HCT116 (cell line): ENCODE measurements around the gene GLCE.

Experiments used
- ATF3 ChIP-seq: IDR thresholded peaks from 2 replicates; pipeline ENCODE4 v1.6.1; 2012
- CBX3 ChIP-seq: IDR thresholded peaks from 2 replicates; pipeline ENCODE4 v1.6.1; 2012; ENCODE audit warnings: low read depth
- CEBPB ChIP-seq: IDR thresholded peaks from 2 replicates; pipeline ENCODE4 v1.6.1; 2012; ENCODE audit warnings: low read depth
- CTCF ChIP-seq, 3 experiments: fragments of 200-600 bp in 1 of 3; sonication (generic) in 1 of 3; IDR thresholded peaks in 2 of 3; conservative IDR thresholded peaks in 1 of 3; 2 replicates each; pipeline ENCODE4 v1.5.1; 2012 to 2017; ENCODE audit warnings: low read depth in 2 of 3, low read length in 2 of 3, antibody characterized with exemption in 1 of 3, borderline replicate concordance in 1 of 3, control low read depth in 1 of 3, mild to moderate bottlenecking in 1 of 3, mixed read lengths in 1 of 3, mixed run types in 1 of 3, moderate library complexity in 1 of 3; ENCODE audit not compliant: insufficient read depth in 1 of 3
- EZH2 ChIP-seq: fragments of 200-600 bp; sonication (generic); IDR thresholded peaks from 2 replicates; pipeline ENCODE4 v1.6.1; 2017; ENCODE audit warnings: antibody characterized with exemption, mixed run types
- JUND ChIP-seq: IDR thresholded peaks from 2 replicates; pipeline ENCODE4 v1.6.1; 2012
- MAX ChIP-seq: IDR thresholded peaks from 2 replicates; pipeline ENCODE4 v1.6.1; 2012
- POLR2A ChIP-seq: IDR thresholded peaks from 2 replicates; pipeline ENCODE4 v1.7.0; 2011; ENCODE audit warnings: borderline replicate concordance; ENCODE audit not compliant: insufficient read depth, insufficient read length; ENCODE audit errors: extremely low read depth
- POLR2AphosphoS5 ChIP-seq: IDR thresholded peaks from 2 replicates; pipeline ENCODE4 v1.6.1; 2011; ENCODE audit warnings: mild to moderate bottlenecking, low read depth, low read length, moderate library complexity
- RAD21 ChIP-seq: IDR thresholded peaks from 2 replicates; pipeline ENCODE4 v1.6.1; 2012; ENCODE audit warnings: low read depth, mild to moderate bottlenecking
- REST ChIP-seq: IDR thresholded peaks from 2 replicates; pipeline ENCODE4 v1.6.1; 2012; ENCODE audit warnings: low read depth
- SIN3A ChIP-seq: IDR thresholded peaks from 2 replicates; pipeline ENCODE4 v1.6.1; 2012; ENCODE audit warnings: low read depth
- SP1 ChIP-seq: IDR thresholded peaks from 2 replicates; pipeline ENCODE4 v1.6.1; 2012; ENCODE audit warnings: low read depth

- TF ChIP-seq CTCF (IDR thresholded peaks at IDR 0.05 in 2 of 3, conservative IDR thresholded peaks at IDR 0.05 in 1 of 3; ENCODE audit: borderline replicate concordance in 1 of 3, insufficient read depth in 1 of 3, low read depth in 2 of 3, low read length in 2 of 3): no peak
- no peak for TF ChIP-seq CBX3
- TF ChIP-seq JUND: no peak
- TF ChIP-seq POLR2A: no peak
- TF ChIP-seq ATF3: no peak
- TF ChIP-seq CEBPB: no peak
- TF ChIP-seq POLR2AphosphoS5: no peak
- no peak for TF ChIP-seq REST
- no peak for TF ChIP-seq SP1
- no peak for TF ChIP-seq EZH2
- TF ChIP-seq MAX: no peak
- no peak for TF ChIP-seq SIN3A
- TF ChIP-seq RAD21: no peak
These were observed 16.5 kb upstream of the GLCE start for GRCh38 chr15:69143756-69144436.
